Upper lobe of left lung (tissue), 4 donors: Measurements from ENCODE around the gene ASB15.

ENCODE experiments used
- POLR2A ChIP-seq, 4 donors: fragments of 450-650 bp; IDR thresholded peaks; one replicate each; pipeline ENCODE4 v1.5.1; 2016 to 2017; ENCODE audit warnings: antibody characterized with exemption in 4 of 4, mild to moderate bottlenecking in 2 of 4
- TF ChIP-seq, protein P1 (sequence below), 6 experiments: fragments of 450-650 bp in 4 of 6; fragments of 200-600 bp in 2 of 6; sonication (generic) in 2 of 6; IDR thresholded peaks; one replicate each; pipeline ENCODE4 v1.5.1; 2016 to 2019; ENCODE audit warnings: antibody characterized with exemption in 6 of 6

DNA sequence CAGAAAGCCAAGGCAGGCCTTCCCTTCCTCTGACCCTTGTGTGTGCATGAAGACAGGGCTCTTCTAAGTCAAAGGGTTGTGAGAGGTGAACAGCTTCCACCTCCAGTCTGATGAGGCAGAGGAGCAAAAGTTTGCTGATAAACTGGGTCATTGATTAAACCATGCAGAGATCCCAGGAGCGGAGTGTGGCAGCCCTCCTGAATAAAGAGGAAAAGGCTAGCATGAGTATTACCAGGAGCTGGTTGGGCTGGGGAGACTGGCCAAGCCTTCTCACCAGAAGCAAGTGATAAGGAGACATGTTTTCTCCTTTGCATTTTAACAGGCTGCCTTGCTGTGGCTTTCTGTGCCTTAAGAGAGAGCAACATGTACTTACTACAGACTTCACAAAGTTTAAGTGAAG lies 64.3 kb downstream of the ASB15 start:
- TF ChIP-seq, protein P1, sequence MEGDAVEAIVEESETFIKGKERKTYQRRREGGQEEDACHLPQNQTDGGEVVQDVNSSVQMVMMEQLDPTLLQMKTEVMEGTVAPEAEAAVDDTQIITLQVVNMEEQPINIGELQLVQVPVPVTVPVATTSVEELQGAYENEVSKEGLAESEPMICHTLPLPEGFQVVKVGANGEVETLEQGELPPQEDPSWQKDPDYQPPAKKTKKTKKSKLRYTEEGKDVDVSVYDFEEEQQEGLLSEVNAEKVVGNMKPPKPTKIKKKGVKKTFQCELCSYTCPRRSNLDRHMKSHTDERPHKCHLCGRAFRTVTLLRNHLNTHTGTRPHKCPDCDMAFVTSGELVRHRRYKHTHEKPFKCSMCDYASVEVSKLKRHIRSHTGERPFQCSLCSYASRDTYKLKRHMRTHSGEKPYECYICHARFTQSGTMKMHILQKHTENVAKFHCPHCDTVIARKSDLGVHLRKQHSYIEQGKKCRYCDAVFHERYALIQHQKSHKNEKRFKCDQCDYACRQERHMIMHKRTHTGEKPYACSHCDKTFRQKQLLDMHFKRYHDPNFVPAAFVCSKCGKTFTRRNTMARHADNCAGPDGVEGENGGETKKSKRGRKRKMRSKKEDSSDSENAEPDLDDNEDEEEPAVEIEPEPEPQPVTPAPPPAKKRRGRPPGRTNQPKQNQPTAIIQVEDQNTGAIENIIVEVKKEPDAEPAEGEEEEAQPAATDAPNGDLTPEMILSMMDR (IDR thresholded peaks at IDR 0.05) = no peak
- no peak for TF ChIP-seq POLR2A (IDR thresholded peaks at IDR 0.05)
